ENCODE measurements around the gene CHL1. TPM values are rescaled to one million over a fixed set of nuclear protein-coding genes. Genes with fewer than 3 reads are reported as not detected.

Gene CHL1
- total RNA-seq, result 0.53 TPM

- Histone ChIP-seq H3K27ac (no peak within 1 kb of the TSS), H3K36me3 (no peaks in the 10 kb centered on the region), H3K4me3 (peak within 1 kb of the TSS; percentile 42 to 60), H3K27me3 (no peaks in the 10 kb centered on the region), H3K4me1 (peaks cover 7 to 9% of the 10 kb centered on the region in 2 donors), H3K9me3 (no peaks in the 10 kb centered on the region)
- no peak for DNase-seq (ENCODE audit: low spot score in 2 of 2)
- intact Hi-C loops (cut with DNase I), result no loop called here
- TF ChIP-seq CTCF (IDR thresholded peaks at IDR 0.05), result no peak
These were observed at the start of gene CHL1 for GRCh38 chr3:196311-197148. Gene CHL1 (plus strand): TSS chr3:196763. CDS start chr3:319777, 123,014 bp downstream.

GRCh38 chr3:151614-152189, 44.9 kb upstream of the CHL1 start:
- Histone ChIP-seq H3K4me3 (no peak overlapping the region), H3K27me3 (no peaks in the 10 kb centered on the region), H3K36me3 (no peaks in the 10 kb centered on the region), H3K27ac (no peak overlapping the region), H3K4me1 (no peaks in the 10 kb centered on the region), H3K9me3 (no peaks in the 10 kb centered on the region)
- no peak for TF ChIP-seq CTCF (IDR thresholded peaks at IDR 0.05)
- intact Hi-C loops (cut with DNase I), result no loop called here
- no peak for DNase-seq (ENCODE audit: low spot score in 2 of 2)

GRCh38 chr3:159974-160373, 36.6 kb upstream of the CHL1 start:
- no peak for TF ChIP-seq CTCF (IDR thresholded peaks at IDR 0.05)

GRCh38 chr3:166071-166470, 30.5 kb upstream of the CHL1 start:
- Histone ChIP-seq H3K36me3 (no peaks in the 10 kb centered on the region), H3K27me3 (no peaks in the 10 kb centered on the region), H3K4me1 (no peaks in the 10 kb centered on the region), H3K27ac (no peak overlapping the region), H3K4me3 (no peak overlapping the region), H3K9me3 (no peaks in the 10 kb centered on the region)
- intact Hi-C loops (cut with DNase I), result no loop called here
- DNase-seq (ENCODE audit: low spot score in 2 of 2), result no peak
- no peak for TF ChIP-seq CTCF (IDR thresholded peaks at IDR 0.05)

More at GRCh38 chr3:159974-160373, 36.6 kb upstream of the CHL1 start:
- no peak for DNase-seq (ENCODE audit: low spot score in 2 of 2)
- Histone ChIP-seq H3K36me3 (no peaks in the 10 kb centered on the region), H3K4me3 (no peak overlapping the region), H3K9me3 (no peaks in the 10 kb centered on the region), H3K4me1 (no peaks in the 10 kb centered on the region), H3K27me3 (no peaks in the 10 kb centered on the region), H3K27ac (no peak overlapping the region)
- intact Hi-C loops (cut with DNase I), result no loop called here

- no peak for TF ChIP-seq CTCF (IDR thresholded peaks at IDR 0.05)
- Histone ChIP-seq H3K9me3 (no peaks in the 10 kb centered on the region), H3K27ac (no peak overlapping the region), H3K4me1 (no peaks in the 10 kb centered on the region), H3K27me3 (no peaks in the 10 kb centered on the region), H3K36me3 (no peaks in the 10 kb centered on the region), H3K4me3 (no peak overlapping the region)
- no peak for DNase-seq (ENCODE audit: low spot score in 2 of 2)
- intact Hi-C loops (cut with DNase I), result no loop called here
These were observed 29.8 kb upstream of the CHL1 start for GRCh38 chr3:166799-167198.

Measured in ascending aorta (tissue), 2 donors.